DMS153 treated with DMSO at 0.1 percent for 48 hours (cell line): ENCODE data around the gene KCNH1.

Experiments
- DNase-seq: peaks from one replicate; lab custom pipeline; 2025; ENCODE audit not compliant: unreplicated experiment; lab: John Stamatoyannopoulos, UW

The KCNH1 gene

DNA sequence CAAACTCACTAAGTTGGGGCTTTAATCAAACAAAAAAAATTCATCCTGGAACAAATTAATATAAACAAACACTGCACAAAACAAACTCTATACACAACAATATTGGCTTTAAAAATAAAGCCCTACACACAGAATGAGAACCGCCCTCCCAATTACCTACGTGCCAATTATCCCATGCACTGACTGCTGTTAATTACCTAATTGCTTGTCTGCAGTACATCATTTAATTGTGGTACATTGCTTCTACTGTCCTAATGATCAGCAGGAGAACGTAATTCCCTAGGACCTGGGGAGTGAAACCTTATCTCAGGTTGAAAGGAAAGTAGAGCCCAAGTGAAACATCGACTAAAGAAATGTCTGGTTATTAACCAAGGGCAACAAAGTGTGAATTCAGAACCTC lies 364.5 kb downstream of the KCNH1 start:
- DNase-seq, result no peak

DNA sequence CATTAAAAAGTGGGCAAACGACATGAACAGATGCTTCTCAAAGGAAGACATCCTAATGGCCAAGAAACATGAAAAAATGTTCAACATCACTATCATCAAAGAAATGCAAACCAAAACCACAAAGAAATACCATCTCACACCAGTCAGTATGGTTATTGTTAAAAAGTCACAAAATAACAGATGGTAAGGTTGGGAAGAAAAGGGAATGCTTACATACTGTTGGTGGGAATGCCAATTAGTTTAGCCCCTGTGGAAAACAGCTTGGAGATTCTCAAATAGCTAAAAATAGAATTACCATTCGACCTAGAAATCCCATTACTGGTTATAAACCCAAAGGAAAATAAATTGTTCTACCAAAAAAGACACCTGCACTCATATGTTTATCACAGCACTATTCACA lies 369.4 kb downstream of the KCNH1 start:
- DNase-seq, result no peak

DNA sequence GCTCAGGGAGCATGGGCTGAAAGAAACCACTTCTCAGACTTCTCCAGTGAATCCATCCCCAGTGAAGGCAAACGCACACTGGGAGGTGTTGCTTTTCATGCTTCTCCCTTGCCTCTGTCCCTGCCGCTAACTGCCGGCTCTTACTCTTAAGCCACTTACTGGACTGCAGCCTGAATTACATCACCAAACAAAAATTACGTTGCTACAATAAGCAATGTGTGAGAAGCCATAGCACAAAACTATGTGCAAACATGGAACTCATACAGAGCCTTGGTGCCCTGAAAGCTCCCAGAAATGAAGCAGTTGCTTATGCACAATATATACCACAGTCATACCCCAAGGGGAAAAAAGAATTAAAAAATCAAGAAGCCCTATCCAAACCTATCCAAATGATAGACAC lies 375.2 kb downstream of the KCNH1 start:
- DNase-seq, result no peak

DNA sequence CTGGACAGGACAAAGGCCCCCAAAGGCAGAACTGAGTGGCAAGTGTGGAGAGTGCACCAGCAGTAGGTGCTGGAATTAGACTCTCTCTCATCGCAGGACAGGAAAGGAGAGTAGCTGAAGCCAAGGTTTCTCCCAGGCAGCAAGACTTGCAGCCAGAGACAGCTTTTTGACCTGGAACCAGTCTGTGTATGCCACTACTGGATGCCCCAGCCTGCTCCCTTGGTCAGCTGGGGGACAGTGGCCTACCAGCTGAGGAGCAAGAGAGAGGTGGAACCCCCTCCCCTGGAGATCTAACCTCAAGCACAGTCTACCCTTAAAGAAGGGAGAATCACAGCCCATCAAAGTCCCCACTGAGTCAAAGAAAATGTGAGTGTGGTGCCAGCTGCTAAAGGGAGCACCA lies 375.7 kb downstream of the KCNH1 start:
- no peak for DNase-seq

DNA sequence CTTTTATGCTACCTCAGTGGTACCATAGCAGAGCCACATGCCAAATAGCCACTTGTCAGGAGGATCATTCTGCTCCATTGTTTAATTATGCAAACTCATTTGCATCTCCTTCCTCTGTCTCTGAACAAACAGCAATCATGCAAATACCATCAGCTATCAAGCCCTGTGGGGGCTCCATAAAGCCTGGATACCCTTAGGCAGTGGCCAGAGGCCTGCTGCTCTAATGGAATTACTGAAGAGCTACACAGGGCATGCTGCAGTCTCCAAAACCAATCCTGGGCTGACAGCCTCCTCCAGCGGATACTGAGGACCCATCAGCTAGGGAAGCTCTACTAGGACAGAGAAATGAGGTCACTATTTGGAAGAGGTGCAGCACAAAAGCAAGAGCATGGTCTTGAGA lies 376.3 kb downstream of the KCNH1 start:
- no peak for DNase-seq

DNA sequence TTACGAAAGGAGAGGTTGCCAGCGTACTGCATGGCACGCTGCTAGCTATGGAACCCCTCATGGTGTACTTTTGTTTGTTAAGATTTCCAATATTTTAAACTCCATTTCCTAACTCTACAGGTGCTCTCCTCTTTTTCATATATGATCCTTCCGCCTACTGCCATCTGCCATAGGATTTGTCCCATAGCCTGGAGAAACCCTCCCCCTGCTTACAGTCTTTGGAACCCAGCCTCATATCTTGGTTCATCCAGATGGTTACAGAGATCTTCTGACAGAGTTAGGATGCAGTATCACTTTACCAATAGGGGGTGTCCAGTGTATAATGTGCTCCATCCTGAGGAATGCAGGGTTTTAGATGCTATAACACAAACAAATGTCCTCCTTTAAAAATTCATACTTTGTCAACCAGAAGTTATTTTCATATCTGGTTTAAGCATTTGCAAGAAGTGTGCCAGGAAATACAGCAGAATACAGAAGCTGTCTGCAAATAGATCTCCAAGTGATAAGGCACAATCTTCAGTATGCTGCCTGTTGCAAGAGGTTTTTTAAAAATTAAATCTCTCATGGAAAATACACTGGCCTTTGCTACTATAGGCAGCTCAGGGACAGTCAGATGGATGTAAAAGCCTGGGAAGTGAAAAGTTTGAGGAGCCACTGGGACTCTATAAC lies 377.8 kb downstream of the KCNH1 start:
- no peak for DNase-seq

DNA sequence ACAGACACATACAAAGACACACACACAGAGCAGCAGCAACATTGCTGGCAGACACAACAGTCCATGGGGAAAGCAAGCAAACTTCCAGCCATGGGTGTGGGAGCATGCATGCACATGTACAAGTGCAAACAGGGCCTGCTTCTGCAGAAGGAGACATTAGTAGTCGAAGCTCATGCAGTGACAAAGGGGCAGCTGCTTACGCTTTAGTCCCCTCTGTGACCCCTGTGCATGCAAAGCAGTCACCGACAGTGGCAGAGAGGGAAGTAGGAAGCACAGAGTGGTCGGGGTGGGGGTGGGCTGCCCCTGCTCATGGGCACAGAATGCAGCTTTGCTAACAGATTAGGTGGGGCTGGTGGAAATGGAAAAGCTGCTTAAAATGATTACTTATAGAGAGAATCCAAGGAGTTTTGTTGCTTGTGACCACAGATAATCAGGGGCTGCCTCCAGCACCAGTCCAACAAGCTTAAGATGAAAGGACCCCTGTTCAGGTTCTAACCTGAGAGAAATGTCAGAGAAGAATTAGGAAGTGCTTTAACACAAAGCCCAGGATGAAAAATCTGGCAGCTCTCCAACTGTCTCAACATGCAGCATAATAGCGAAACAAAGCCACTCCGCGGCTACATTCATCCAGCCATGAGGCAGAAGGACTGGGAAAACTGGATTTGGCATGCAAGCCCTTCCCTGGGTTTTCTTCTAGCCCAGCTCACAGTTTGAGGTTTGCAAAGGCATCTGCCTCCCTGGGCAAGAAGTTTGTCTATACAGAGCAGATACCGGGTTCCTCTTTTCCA lies 378.9 kb downstream of the KCNH1 start:
- peak; percentile 99 for DNase-seq

DNA sequence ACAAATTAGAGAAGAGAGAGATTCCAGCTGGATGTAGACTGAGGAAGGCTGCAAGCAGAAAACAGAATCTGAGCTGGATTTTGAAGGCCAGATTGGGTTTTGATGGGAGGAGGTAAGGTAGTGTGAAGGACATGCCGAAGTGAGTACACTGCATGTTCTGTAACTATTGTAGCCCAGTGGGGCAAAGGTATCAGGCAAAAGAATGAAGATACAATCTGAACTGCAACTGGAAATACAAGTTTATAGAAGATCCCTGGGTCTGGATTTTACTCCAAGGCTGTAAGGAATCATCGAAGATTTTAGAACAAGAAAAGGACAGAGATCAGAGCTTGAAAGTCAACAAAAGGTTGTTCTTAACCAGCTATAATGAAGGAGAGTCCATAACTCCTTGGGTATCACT lies 382.0 kb downstream of the KCNH1 start:
- DNase-seq, result no peak

DNA sequence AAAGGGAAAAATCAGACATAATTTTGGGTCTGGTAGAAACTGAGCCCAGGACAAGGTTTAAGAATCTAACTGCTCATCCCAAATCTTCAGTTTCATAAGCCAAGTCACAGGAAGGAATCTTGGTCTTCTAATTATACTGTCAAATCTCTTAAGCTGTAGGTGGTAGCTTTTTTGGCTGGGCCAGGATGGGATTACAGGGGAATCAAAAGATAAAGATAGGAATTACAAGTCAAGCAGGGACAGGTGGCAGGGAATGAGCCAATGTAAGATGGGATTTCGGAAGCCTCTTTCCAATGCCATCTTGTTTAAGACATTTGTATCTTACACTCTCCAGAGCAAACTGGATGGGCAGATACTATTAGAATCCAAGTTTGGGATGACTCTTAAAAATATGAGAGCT lies 383.5 kb downstream of the KCNH1 start:
- no peak for DNase-seq

DNA sequence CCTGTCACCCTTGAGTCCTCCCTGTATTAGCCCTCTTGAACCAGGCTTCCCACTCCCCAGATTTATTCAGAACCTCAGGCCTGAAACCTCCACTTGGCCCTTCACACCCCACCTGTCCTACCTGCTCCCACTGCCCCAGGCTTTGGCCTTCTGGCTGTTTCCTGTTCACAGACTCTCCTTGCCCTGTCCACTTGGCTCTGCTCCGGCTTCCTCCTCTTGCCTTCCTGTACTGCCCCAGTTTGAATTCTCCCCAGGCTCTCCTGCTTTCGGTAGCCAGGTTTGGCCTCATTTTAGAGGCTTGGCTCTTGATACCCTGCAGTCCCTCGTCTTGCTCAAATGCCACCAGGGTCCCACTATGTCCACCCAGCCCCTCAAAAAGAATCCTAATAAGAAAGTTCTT lies 385.2 kb downstream of the KCNH1 start:
- DNase-seq, result no peak

DNA sequence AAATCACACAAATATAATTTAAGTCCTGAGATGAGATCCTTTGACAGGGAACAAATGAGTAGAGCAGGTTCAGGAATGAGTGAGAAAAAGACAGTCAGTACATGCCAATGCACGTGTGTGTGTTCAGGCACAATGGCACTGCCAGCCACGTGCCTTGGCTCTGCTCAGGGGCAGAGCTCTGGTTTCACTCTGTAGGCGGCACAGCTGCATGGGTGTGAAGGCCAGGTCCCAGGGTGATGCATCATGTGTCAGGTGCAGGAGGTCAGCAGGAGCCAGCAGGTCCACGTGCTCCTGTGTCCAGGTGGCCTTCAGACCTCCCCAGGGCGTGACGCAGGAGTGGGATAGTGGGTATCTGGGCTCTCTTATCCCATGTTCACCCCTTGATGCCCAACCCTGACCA lies 386.1 kb downstream of the KCNH1 start:
- DNase-seq, result no peak

DNA sequence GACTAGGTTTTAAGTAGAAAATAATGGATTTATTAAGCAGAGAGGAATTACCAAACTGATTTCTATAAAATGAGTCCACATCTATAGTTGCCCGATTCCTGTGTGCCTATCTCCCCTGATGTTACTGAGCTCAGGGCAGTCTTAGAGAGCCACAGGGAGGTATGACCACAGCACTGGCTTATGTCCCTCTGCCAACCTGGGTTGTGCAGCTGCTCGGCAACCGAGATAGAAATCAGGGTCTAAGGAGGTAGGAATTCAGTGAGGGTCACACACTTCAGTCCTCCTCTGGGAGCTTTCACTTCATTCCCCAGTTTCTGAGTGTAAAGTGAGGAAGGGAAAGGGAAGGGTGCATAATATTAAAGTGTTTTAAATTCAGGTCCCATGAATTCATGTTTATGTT lies 386.8 kb downstream of the KCNH1 start:
- no peak for DNase-seq

DNA sequence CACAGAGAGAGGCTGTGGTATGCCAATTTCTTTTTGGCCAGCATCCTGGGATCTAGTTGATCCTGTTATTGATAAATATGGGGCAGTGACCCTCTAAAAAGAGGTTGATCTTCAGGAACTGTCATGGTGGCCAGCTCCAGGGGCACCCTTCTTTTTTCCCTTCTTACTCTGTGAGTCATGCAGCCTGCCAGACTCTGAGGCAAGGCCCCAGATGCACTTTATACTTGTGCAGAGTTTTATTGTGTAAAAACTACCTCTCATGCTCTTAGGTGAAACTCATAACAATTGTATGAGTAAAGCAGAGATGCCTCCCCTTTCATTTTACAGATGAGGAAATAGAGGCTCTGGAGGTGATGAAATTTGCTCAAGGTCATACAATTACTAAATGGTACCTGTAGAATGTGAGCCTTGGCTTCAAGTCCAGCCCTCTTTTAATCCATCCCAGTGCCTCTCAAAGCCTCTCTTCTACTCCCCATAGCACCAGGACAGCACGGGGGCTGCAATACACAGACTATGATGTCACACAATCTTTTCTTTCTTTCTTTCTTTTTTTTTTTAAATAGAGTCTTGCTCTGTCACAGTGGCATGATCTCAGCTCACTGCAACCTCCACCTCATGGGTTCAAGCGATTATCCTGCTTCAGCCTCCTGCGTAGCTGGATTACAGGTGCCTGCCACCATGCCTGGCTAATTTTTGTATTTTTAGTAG lies 387.8 kb downstream of the KCNH1 start:
- no peak for DNase-seq

DNA sequence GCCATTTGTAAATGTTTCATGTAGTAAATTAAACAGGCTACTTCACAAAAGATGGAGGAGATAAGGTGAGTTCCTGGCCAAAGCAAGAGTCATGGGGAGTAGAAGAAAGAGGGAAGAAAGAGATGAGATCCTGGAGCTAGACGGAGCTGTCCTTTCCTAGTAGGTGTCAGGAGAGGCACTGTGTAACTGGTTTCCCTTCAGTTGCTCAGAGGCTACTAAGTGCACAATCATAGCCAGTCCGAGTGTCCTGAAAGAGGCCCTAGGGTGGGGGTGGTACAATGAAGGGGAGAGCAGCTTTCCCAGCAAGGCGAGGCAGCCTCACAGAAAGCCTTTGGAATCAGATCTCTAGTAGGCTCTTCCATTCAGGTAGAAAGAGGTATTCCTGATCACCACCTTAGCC lies 390.9 kb downstream of the KCNH1 start:
- no peak for DNase-seq

DNA sequence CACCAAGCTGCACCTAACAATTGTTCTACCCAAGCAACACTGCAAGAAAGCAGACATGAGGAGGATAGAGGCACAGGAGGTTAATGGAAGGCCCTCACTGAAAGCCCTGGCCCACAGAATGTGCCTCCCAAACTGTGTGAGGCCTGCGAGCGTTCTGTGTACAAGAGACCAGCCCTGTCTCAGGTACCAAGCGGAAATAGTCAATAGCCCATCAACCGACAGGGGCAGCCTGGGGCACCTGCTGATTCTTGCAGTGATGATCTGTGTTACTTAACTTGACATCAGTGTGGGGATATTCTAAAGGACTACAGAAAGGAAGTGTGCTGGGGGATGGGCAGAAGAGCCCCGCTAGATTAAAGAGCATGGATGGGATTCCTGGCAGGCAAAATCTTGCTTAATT lies 392.4 kb downstream of the KCNH1 start:
- DNase-seq, result no peak

DNA sequence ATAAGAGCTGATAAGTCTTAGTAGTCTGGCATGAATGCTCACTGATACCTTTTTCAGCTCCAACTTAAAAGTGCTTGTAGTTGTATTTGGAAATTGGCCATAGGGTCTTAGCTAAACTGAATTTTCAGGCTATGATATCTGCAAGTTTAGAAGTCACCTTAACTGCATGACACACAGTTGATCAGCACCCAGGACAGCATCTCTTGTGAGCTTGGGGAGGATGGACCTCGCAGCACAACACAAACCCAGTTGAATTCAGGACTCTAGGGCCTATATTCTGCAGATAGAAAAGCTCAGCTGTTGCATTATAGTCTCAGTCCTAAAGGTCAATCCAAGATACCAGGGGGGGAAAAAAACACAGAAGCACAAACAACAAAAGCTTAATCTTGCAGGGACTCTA lies 394.3 kb downstream of the KCNH1 start:
- DNase-seq, result no peak

DNA sequence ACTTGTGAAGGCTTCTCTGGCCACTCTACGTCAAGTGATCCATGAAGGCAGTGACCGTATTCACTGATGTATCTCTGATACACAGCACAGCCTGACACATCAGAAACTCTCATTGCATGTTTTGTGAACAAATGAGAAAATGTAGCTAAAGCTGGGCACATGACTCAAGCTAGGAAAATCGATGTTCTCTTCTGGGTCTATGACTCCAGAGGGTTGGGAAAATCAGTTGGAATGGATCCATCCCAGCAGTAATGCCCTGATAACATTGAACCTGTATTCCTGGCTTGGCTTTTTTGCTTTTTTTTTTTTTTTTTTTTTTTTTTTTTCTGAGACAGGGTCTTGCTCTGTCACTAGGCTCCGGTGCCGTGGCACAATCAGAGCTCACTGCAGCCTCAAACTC lies 395.7 kb downstream of the KCNH1 start:
- no peak for DNase-seq

DNA sequence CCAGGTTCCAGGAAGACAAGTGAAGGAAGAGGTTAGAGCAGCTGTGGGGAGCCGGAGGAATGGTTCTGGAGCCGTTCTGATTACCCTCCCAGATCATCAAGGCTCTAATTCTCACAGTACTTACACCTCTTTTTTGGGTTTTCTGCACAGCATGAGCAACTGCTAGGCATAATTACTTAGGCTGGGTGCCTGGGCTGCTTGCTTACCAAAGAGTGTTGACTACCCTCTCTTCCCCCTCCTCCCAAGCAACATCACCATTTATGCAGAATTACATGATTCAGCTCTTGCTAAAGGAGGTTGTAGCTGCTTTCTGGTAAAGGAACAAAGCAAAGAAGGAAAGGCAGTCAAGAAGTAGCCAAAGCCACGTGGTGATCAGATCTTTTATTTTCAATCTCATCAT lies 397.2 kb downstream of the KCNH1 start:
- DNase-seq, result no peak

DNA sequence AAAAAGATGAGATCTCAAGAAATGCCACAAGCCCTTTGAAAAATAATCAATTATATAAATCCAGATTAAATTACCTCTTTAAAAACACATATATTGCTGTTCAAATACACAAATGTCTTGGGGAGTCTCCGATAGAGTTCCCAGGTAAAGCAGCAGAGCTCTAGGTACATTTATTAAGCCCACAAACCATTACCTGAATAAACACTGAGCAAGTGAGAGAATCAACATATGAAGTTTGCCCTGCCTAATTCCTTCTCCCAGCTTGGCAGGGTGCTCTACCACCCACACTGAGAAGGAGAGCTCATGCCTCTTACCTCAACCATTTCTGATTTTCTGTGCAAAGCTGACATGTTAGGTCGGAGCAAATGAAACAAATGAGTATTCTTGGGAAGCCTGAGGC lies 402.4 kb downstream of the KCNH1 start:
- DNase-seq, result no peak

DNA sequence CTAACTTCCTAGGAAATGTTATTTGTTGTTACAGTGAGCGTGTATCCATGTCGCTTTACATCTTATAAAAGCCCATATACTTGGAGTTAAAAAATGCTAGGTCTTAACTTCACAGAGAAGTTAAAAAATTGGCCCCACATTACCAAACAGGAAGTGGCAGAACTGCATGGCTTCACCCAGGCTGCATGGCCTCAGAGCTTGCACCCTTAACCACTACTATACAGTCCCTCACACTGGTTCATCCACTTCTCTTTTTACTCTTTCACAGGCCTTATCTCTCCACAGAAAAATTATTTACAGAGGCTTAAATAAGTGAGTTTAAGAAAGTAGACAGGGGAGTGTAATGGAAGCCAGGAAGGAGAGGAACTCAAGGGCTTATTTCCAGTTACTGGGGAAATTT lies 402.8 kb downstream of the KCNH1 start:
- DNase-seq, result no peak

DNA sequence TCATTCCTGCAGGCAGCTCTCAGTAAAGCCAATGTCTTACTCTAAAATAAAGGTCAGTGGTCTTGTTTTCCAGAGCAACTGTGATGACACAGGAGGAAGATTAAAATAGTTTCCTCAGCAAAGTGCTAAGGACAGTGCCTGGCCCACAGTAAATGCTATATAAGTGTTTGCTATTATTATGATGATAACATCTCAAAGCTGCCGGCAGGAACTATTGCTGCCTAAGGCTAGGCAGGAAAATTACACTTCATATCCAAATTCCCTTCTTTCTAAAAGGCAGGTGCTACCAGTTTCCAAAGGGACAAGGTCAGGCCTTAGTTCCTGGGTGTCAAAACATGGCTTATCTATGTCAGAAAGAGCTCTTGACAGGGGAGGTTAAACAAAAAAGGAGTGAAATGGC lies 403.9 kb downstream of the KCNH1 start:
- no peak for DNase-seq

DNA sequence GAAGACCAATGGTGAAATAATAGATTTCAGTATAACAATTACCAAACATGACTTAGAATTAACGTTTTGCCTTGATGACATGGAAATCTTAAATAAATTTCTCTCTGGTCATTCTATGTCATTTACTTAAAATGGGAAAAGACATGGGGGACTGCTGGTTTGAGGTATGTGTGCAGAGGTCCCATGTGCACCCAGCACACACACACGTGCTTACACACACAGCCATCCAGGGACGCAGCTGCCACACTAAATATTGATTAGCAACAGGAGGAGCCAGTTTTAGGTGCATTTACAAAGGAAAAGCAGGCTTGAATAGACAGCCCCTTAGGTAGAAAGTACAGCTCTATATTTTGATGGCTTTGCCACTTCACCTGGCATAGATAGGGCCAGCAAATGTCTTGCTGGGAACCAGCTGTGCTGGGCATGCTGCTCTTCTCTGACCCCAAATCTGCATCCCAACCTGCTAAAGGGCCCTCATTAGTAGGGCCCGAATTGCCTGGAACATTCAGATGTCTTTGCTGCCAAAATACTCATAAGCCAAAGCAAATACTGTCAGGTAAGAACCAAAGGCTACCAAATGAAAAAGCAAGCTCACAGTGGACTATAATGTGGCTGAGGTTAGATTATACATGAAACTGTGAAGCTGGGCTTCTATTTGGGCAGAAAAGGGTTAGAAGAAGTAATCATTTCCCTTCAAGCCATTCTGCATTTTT lies 405.4 kb downstream of the KCNH1 start:
- no peak for DNase-seq
